WTC11 (cell line): Measurements from ENCODE around the gene DYRK1A. TPM values are rescaled to one million over a fixed set of nuclear protein-coding genes. Genes with fewer than 3 reads are reported as not detected.

Source experiments
- ATAC-seq: fragments of 200-7000 bp; cut with Tn5 transposase; 2 replicates; pipeline ENCODE4 v1.10.0; 2021; ENCODE audit warnings: mild to moderate bottlenecking, moderate library complexity
- CTCF ChIA-PET: fragments of 300-600 bp; sonication (Branson Sonifier 250); formaldehyde crosslinking; loops from one replicate; lab custom pipeline; 2021; ENCODE audit warnings: antibody characterized with exemption; lab: Charles Lee
- POLR2A ChIA-PET: fragments of 350-600 bp; sonication (Branson Sonifier 250); formaldehyde crosslinking; loops from one replicate; lab custom pipeline; 2021; ENCODE audit warnings: antibody characterized with exemption; lab: Charles Lee
- DNase-seq: peaks from one replicate; pipeline ENCODE4 v3.0.0; 2021; ENCODE audit warnings: low spot score
- H3K27ac Mint-ChIP-seq: 2 replicates; pipeline ENCODE4 v1.8.0; 2021; ENCODE audit warnings: mixed read lengths
- H3K27me3 Mint-ChIP-seq: 2 replicates; pipeline ENCODE4 v1.8.0; 2021; ENCODE audit warnings: low read depth, mild to moderate bottlenecking, moderate library complexity, mixed read lengths
- H3K36me3 Mint-ChIP-seq: 2 replicates; pipeline ENCODE4 v1.8.0; 2021; ENCODE audit warnings: mixed read lengths
- H3K4me1 Mint-ChIP-seq: 2 replicates; pipeline ENCODE4 v1.8.0; 2022; ENCODE audit warnings: mixed read lengths
- H3K4me3 Mint-ChIP-seq: 2 replicates; pipeline ENCODE4 v1.8.0; 2021; ENCODE audit warnings: mild to moderate bottlenecking, moderate library complexity, mixed read lengths
- H3K9me3 Mint-ChIP-seq: 2 replicates; pipeline ENCODE4 v1.8.0; 2021; ENCODE audit warnings: mixed read lengths
- HMGA2 ChIP-seq: fragments of 250-450 bp; sonication (Bioruptor Pico); IDR thresholded peaks from 2 replicates; pipeline ENCODE4 v1.4.0; 2021; ENCODE audit warnings: mild to moderate bottlenecking, moderate library complexity
- PRRX2 ChIP-seq: fragments of 250-450 bp; sonication (Bioruptor Pico); IDR thresholded peaks from 2 replicates; pipeline ENCODE4 v1.8.0; 2021; ENCODE audit warnings: mild to moderate bottlenecking
- ZNF121 ChIP-seq: sonication (generic); formaldehyde crosslinking; IDR thresholded peaks from 2 replicates; pipeline ENCODE4 v1.8.0; 2023; ENCODE audit warnings: missing genetic modification reagents
- total RNA-seq: library from RNA; stranded (reverse); gene quantifications from 3 replicates; pipeline ENCODE4 v1.2.3, GENCODE V29; 2021
- TF ChIP-seq, protein P1 (sequence below): sonication (generic); formaldehyde crosslinking; IDR thresholded peaks from 2 replicates; pipeline ENCODE4 v1.8.1; 2023; ENCODE audit warnings: mild to moderate bottlenecking, missing genetic modification reagents
- TF ChIP-seq, protein P2 (sequence below): sonication (generic); formaldehyde crosslinking; IDR thresholded peaks from 2 replicates; pipeline ENCODE4 v1.8.1; 2022; ENCODE audit warnings: mild to moderate bottlenecking, missing genetic modification reagents, moderate library complexity, borderline replicate concordance
- TF ChIP-seq, protein P3 (sequence below): fragments of 250-450 bp; sonication (Bioruptor Pico); IDR thresholded peaks from 2 replicates; pipeline ENCODE4 v1.9.0; 2021; ENCODE audit warnings: mild to moderate bottlenecking
- TF ChIP-seq, protein P4 (sequence below): sonication (generic); formaldehyde crosslinking; IDR thresholded peaks from 2 replicates; pipeline ENCODE4 v1.8.1; 2022; ENCODE audit warnings: missing genetic modification reagents, borderline replicate concordance
- TF ChIP-seq, protein P5 (sequence below): fragments of 250-450 bp; sonication (Bioruptor Pico); IDR thresholded peaks from 2 replicates; pipeline ENCODE4 v1.9.0; 2021; ENCODE audit warnings: mild to moderate bottlenecking, borderline replicate concordance

DYRK1A gene
- total RNA-seq, 1 experiment from 2014 or later: 56.5 TPM

DNA sequence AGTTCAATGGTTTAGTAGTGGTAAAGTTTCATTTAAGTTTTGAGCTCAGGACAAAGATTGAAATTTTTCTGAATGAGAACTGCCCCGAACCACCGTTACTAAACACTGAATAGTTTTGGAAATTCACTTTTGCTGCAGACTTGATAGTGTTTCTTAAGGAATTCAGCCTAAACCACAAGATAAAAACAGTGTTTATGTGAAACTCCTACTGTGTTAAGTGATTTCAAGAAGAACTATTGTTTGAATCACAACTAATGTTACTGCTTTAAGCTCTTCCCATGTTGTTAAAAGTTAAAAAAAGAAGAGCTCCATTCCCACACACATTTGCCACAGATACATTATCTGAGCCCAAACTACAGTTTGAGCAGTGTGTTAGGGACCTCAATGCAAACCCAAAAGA lies 159.2 kb downstream of the DYRK1A start (continued):
- TF ChIP-seq, protein P1, sequence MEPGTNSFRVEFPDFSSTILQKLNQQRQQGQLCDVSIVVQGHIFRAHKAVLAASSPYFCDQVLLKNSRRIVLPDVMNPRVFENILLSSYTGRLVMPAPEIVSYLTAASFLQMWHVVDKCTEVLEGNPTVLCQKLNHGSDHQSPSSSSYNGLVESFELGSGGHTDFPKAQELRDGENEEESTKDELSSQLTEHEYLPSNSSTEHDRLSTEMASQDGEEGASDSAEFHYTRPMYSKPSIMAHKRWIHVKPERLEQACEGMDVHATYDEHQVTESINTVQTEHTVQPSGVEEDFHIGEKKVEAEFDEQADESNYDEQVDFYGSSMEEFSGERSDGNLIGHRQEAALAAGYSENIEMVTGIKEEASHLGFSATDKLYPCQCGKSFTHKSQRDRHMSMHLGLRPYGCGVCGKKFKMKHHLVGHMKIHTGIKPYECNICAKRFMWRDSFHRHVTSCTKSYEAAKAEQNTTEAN: no peak

DNA sequence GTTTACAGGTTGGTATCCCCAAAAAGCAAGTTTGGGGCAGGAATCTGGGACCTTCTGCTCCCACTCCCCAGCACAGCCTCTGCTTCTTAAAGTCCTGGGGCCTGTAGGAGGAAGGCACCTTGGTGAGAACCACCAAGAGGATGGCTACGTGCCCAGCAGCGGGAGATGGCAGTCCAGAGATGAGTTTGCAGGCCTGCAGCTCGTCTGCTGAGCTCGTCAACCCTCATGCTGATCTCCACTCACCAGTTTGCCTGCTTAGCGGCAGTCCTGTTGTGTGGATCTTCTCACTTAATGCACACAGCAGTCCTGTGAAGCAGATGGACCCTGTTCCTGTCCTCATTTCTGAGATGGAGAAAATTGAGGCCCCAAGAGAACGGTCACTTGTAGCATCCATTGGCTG lies 160.5 kb downstream of the DYRK1A start:
- ChIA-PET CTCF (interaction anchor here (0.9 kb wide), 1 partner anchor 116 kb away, joined by 3 read pairs; no protein-coding TSS in a partner anchor), POLR2A (interaction anchor here (0.5 kb wide), 1 partner anchor 9 kb away, joined by 5 read pairs; no protein-coding TSS in a partner anchor)
- TF ChIP-seq HMGA2 (CRISPR knock-in tag): no peak
- TF ChIP-seq, protein P2, sequence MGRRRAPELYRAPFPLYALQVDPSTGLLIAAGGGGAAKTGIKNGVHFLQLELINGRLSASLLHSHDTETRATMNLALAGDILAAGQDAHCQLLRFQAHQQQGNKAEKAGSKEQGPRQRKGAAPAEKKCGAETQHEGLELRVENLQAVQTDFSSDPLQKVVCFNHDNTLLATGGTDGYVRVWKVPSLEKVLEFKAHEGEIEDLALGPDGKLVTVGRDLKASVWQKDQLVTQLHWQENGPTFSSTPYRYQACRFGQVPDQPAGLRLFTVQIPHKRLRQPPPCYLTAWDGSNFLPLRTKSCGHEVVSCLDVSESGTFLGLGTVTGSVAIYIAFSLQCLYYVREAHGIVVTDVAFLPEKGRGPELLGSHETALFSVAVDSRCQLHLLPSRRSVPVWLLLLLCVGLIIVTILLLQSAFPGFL (CRISPR knock-in tag): no peak
- TF ChIP-seq, protein P3, sequence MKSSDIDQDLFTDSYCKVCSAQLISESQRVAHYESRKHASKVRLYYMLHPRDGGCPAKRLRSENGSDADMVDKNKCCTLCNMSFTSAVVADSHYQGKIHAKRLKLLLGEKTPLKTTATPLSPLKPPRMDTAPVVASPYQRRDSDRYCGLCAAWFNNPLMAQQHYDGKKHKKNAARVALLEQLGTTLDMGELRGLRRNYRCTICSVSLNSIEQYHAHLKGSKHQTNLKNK (CRISPR knock-in tag): no peak
- ATAC-seq (no peak), DNase-seq (no peak)
- peaks cover 10% of the 10 kb centered on the region for H3K4me1 Mint-ChIP-seq
- H3K27me3 Mint-ChIP-seq: no peaks in the 10 kb centered on the region
- H3K4me3 Mint-ChIP-seq: no peak overlapping the region
- H3K27ac Mint-ChIP-seq: no peak overlapping the region
- no peaks in the 10 kb centered on the region for H3K36me3 Mint-ChIP-seq
- H3K9me3 Mint-ChIP-seq: no peaks in the 10 kb centered on the region

DNA sequence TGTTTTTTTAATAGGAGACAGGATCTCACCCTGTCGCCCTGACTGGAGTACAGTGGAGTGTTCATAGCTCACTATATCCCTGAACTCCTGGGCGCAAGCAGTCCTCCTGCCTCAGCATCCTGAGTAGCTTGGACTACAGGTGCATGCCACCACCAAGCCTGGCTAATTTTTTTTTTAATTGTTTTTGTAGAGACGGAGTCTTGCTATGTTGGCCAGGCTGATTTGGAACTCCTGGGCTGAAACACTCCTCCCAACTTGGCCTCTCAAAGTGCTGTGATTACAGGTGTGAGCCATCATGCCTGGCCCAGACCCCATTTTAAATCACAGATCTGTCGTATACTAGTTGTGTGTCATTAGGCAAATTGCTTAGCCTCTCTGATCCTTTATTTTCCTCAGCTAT lies 161.1 kb downstream of the DYRK1A start:
- POLR2A ChIA-PET: no interaction called here
- no peak overlapping the region for H3K27ac Mint-ChIP-seq
- no peak for ATAC-seq

More for the DNA sequence above, 161.1 kb downstream of the DYRK1A start:
- Mint-ChIP-seq H3K4me3 (no peak overlapping the region), H3K27me3 (no peaks in the 10 kb centered on the region), H3K36me3 (no peaks in the 10 kb centered on the region), H3K9me3 (no peaks in the 10 kb centered on the region), H3K4me1 (peaks cover 4% of the 10 kb centered on the region; the same call in 1 of the 2 replicates)
- CTCF ChIA-PET: interaction anchor here (0.9 kb wide), 1 partner anchor 116 kb away, joined by 3 read pairs; no protein-coding TSS in a partner anchor
- no peak for DNase-seq
- TF ChIP-seq, protein P4, sequence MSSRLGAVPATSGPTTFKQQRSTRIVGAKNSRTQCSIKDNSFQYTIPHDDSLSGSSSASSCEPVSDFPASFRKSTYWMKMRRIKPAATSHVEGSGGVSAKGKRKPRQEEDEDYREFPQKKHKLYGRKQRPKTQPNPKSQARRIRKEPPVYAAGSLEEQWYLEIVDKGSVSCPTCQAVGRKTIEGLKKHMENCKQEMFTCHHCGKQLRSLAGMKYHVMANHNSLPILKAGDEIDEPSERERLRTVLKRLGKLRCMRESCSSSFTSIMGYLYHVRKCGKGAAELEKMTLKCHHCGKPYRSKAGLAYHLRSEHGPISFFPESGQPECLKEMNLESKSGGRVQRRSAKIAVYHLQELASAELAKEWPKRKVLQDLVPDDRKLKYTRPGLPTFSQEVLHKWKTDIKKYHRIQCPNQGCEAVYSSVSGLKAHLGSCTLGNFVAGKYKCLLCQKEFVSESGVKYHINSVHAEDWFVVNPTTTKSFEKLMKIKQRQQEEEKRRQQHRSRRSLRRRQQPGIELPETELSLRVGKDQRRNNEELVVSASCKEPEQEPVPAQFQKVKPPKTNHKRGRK (CRISPR knock-in tag): no peak
- TF ChIP-seq ZNF121 (CRISPR knock-in tag): peak; percentile 15; the same call in 1 of the 2 replicates
- TF ChIP-seq, protein P5, sequence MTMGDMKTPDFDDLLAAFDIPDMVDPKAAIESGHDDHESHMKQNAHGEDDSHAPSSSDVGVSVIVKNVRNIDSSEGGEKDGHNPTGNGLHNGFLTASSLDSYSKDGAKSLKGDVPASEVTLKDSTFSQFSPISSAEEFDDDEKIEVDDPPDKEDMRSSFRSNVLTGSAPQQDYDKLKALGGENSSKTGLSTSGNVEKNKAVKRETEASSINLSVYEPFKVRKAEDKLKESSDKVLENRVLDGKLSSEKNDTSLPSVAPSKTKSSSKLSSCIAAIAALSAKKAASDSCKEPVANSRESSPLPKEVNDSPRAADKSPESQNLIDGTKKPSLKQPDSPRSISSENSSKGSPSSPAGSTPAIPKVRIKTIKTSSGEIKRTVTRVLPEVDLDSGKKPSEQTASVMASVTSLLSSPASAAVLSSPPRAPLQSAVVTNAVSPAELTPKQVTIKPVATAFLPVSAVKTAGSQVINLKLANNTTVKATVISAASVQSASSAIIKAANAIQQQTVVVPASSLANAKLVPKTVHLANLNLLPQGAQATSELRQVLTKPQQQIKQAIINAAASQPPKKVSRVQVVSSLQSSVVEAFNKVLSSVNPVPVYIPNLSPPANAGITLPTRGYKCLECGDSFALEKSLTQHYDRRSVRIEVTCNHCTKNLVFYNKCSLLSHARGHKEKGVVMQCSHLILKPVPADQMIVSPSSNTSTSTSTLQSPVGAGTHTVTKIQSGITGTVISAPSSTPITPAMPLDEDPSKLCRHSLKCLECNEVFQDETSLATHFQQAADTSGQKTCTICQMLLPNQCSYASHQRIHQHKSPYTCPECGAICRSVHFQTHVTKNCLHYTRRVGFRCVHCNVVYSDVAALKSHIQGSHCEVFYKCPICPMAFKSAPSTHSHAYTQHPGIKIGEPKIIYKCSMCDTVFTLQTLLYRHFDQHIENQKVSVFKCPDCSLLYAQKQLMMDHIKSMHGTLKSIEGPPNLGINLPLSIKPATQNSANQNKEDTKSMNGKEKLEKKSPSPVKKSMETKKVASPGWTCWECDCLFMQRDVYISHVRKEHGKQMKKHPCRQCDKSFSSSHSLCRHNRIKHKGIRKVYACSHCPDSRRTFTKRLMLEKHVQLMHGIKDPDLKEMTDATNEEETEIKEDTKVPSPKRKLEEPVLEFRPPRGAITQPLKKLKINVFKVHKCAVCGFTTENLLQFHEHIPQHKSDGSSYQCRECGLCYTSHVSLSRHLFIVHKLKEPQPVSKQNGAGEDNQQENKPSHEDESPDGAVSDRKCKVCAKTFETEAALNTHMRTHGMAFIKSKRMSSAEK (CRISPR knock-in tag): no peak
- TF ChIP-seq PRRX2 (CRISPR knock-in tag): no peak
- TF ChIP-seq, protein P2 (CRISPR knock-in tag): no peak
